Smooth muscle cell (in vitro differentiated cells): ENCODE measurements around the gene FMN1. TPM values are rescaled to one million over a fixed set of nuclear protein-coding genes. Genes with fewer than 3 reads are reported as not detected.

Source experiments
- DNase-seq: peaks from one replicate; lab custom pipeline; 2025; ENCODE audit not compliant: unreplicated experiment; lab: John Stamatoyannopoulos, UW
- H2AFZ ChIP-seq: fragments of 200-600 bp; sonication (generic); 2 replicates; pipeline ENCODE4 v1.6.0; 2016; ENCODE audit warnings: antibody characterized with exemption, low read depth, mild to moderate bottlenecking
- H3F3A ChIP-seq: fragments of 200-600 bp; sonication (generic); 2 replicates; pipeline ENCODE4 v1.6.0; 2017; ENCODE audit warnings: antibody characterized with exemption, low read depth
- H3K27ac ChIP-seq: fragments of 200-600 bp; sonication (generic); 2 replicates; pipeline ENCODE4 v1.5.1; 2016; ENCODE audit warnings: low read depth, mild to moderate bottlenecking
- H3K27me3 ChIP-seq: fragments of 200-600 bp; sonication (generic); 2 replicates; pipeline ENCODE4 v1.6.1; 2016; ENCODE audit warnings: low read depth, mild to moderate bottlenecking
- H3K36me3 ChIP-seq: fragments of 200-600 bp; sonication (generic); 2 replicates; pipeline ENCODE4 v1.5.1; 2016; ENCODE audit warnings: low read depth
- H3K4me1 ChIP-seq: fragments of 200-600 bp; sonication (generic); 2 replicates; pipeline ENCODE4 v1.5.1; 2016; ENCODE audit warnings: low read depth
- H3K4me2 ChIP-seq: fragments of 200-600 bp; sonication (generic); 2 replicates; pipeline ENCODE4 v1.6.0; 2016; ENCODE audit warnings: mild to moderate bottlenecking
- H3K4me3 ChIP-seq: fragments of 200-600 bp; sonication (generic); 2 replicates; pipeline ENCODE4 v1.5.1; 2016; ENCODE audit warnings: mild to moderate bottlenecking
- H3K79me2 ChIP-seq: fragments of 200-600 bp; sonication (generic); 2 replicates; pipeline ENCODE4 v1.6.0; 2016; ENCODE audit warnings: low read depth, mild to moderate bottlenecking
- H3K9ac ChIP-seq: fragments of 200-600 bp; sonication (generic); 2 replicates; pipeline ENCODE4 v1.6.0; 2016; ENCODE audit warnings: low read depth
- H3K9me3 ChIP-seq: fragments of 200-600 bp; sonication (generic); replicated peaks from 2 replicates; pipeline ENCODE4 v1.5.1; 2016; ENCODE audit warnings: low read depth
- H4K20me1 ChIP-seq: fragments of 200-600 bp; sonication (generic); 2 replicates; pipeline ENCODE4 v1.6.0; 2016; ENCODE audit warnings: low read depth
- CTCF ChIP-seq: fragments of 200-600 bp; sonication (generic); IDR thresholded peaks from 2 replicates; pipeline ENCODE4 v1.5.1; 2017; ENCODE audit warnings: borderline replicate concordance, mild to moderate bottlenecking, antibody characterized with exemption; ENCODE audit not compliant: insufficient read depth, poor library complexity, severe bottlenecking
- WGBS: methylation state at CpG from one replicate; pipeline ENCODE4 v1.1.7; 2016; ENCODE audit warnings: low lambda C conversion rate; 5-methylcytosine and 5-hydroxymethylcytosine counted together
- polyA plus RNA-seq: library from polyadenylated mRNA; unstranded; fragments of >200 nt; fragmentation: Nextera tagmentation; extraction: Ambion mirVana; gene quantifications from 2 replicates; pipeline ENCODE4 v1.2.1, GENCODE V29; 2016
- total RNA-seq: library from RNA; depleted of rRNA; stranded (reverse); fragments of >200 nt; gene quantifications from 2 replicates; pipeline ENCODE4 v1.2.3, GENCODE V29; 2014

Gene FMN1
- total and polyA plus RNA-seq, 2 experiments from 2014 or later = 0.08 to 4.0 TPM

GRCh38 chr15:33159726-33160453 lies 34.6 kb downstream of the FMN1 start:
- Histone ChIP-seq H3K27me3 (no peaks in the 10 kb centered on the region), H2AFZ (no peak overlapping the region), H3K4me1 (no peaks in the 10 kb centered on the region), H3K79me2 (no peaks in the 10 kb centered on the region), H3K9ac (peak overlapping the region; percentile 17), H3K36me3 (no peaks in the 10 kb centered on the region), H3K9me3 (no peaks in the 10 kb centered on the region), H4K20me1 (no peaks in the 10 kb centered on the region), H3K4me3 (no peak overlapping the region), H3K27ac (peak overlapping the region; percentile 46), H3F3A (no peaks in the 10 kb centered on the region), H3K4me2 (no peak overlapping the region)
- no peak for DNase-seq
- 81% methylated on average over 3 of the region's 3 CpGs for WGBS
- no peak for TF ChIP-seq CTCF

- Histone ChIP-seq H3K27me3 (no peaks in the 10 kb centered on the region), H3K79me2 (no peaks in the 10 kb centered on the region), H3K4me2 (no peak overlapping the region), H3K9ac (no peak overlapping the region), H3F3A (no peaks in the 10 kb centered on the region), H3K9me3 (no peaks in the 10 kb centered on the region), H3K4me1 (no peaks in the 10 kb centered on the region), H2AFZ (no peak overlapping the region), H3K36me3 (no peaks in the 10 kb centered on the region), H3K4me3 (no peak overlapping the region), H4K20me1 (no peaks in the 10 kb centered on the region), H3K27ac (no peak overlapping the region)
- no peak for DNase-seq
- TF ChIP-seq CTCF = no peak
- WGBS = 91% methylated on average over 1 of the region's 1 CpG
Observed at GRCh38 chr15:33158366-33158765, 36.1 kb downstream of the FMN1 start.

DNA sequence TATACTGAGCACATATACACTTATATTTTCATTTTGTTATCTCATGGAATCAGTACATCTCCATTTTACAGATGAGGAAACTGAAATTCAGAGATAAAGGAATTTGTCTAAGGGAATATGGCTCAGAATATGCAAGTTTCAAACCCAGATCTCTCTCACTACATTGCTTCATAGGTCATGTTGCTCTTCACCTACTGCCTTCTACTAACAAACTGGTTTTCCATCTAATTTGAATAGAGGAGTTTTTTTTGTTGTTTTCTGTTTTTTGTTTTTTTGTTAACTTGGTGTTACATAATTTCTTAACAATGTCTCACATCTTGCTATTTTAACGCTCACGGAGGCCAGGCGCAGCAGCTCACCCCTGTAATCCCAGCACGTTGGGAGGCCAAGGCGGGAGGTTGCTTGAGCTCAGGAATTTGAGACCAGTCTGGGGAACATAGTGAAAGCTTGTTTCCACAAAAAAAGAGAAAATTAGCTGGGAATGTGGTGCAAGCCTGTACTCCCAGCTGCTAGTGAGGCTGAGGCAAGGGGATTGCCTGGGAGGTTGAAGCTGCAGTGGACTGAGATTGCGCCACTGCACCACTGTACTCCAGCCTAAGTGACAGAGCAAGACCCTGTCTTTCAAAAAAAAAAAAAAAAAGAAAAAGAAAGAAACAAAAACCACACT lies 37.0 kb downstream of the FMN1 start:
- H3K4me2 ChIP-seq = no peak overlapping the region
- H3K36me3 ChIP-seq = no peaks in the 10 kb centered on the region
- no peak for TF ChIP-seq CTCF
- H2AFZ ChIP-seq = no peak overlapping the region
- H3K27ac ChIP-seq = no peak overlapping the region
- H4K20me1 ChIP-seq = no peaks in the 10 kb centered on the region
- no peaks in the 10 kb centered on the region for H3K4me1 ChIP-seq
- DNase-seq = no peak
- no peaks in the 10 kb centered on the region for H3F3A ChIP-seq
- H3K4me3 ChIP-seq = no peak overlapping the region
- H3K9me3 ChIP-seq = no peaks in the 10 kb centered on the region
- H3K27me3 ChIP-seq = no peaks in the 10 kb centered on the region
- WGBS = 91% methylated on average over 6 of the region's 6 CpGs
- H3K79me2 ChIP-seq = no peaks in the 10 kb centered on the region
- no peak overlapping the region for H3K9ac ChIP-seq
